ENCODE measurements around the gene GLOD4.
A peak's percentile ranks its signal among the peaks of the same experiment; 100 is the strongest.
"Not testable (repeated sequence)": the region's sequence is repeated elsewhere in the genome, so short reads cannot be mapped to it uniquely, and the experiment has no call there.

The GLOD4 gene

DNA sequence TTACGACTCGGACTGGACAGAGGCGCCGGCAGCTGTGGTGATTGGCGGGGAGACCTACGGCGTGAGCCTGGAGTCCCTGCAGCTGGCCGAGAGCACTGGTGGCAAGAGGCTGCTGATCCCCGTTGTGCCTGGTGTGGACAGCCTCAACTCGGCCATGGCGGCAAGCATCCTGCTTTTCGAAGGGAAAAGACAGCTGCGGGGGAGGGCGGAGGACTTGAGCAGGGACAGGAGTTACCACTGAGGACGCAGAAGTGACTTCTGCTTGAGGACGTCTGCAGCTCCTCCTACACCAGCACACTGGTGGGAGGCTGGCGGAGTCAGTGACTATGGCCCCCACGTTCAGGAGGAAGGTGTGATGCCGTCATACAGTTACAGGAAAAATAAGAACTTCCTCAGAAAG lies 9.7 kb upstream of the GLOD4 start:
- Mint-ChIP-seq H3K4me3 (no peak overlapping the region), H3K36me3 (peaks cover 4% of the 10 kb centered on the region)

DNA sequence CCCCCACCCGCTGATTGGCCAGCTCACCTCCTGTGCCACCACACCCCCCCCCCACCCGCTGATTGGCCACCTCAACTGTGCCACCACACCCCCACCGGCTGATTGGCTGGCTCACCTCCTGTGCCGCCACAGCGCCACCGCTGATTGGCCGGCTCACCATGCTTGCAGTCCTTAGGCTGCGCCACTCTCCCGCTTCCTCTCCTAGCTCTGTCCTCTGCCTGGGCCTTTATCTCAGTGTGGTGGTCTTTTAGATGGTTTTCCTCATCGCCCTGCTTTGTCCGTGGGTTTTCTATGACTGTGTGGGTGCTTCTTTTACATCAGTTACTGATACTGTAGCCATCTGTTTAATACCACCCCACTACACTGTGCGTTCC lies 8.8 kb upstream of the GLOD4 start:
- not testable (repeated sequence) for H3K4me3 Mint-ChIP-seq, H3K4me1 Mint-ChIP-seq, H3K27me3 Mint-ChIP-seq, H3K9me3 Mint-ChIP-seq, H3K36me3 Mint-ChIP-seq, H3K27ac Mint-ChIP-seq

More for the DNA sequence above, 9.7 kb upstream of the GLOD4 start:
- Mint-ChIP-seq H3K27me3 (no peaks in the 10 kb centered on the region), H3K4me1 (peaks cover 10% of the 10 kb centered on the region), H3K27ac (no peak overlapping the region), H3K9me3 (no peaks in the 10 kb centered on the region)

DNA sequence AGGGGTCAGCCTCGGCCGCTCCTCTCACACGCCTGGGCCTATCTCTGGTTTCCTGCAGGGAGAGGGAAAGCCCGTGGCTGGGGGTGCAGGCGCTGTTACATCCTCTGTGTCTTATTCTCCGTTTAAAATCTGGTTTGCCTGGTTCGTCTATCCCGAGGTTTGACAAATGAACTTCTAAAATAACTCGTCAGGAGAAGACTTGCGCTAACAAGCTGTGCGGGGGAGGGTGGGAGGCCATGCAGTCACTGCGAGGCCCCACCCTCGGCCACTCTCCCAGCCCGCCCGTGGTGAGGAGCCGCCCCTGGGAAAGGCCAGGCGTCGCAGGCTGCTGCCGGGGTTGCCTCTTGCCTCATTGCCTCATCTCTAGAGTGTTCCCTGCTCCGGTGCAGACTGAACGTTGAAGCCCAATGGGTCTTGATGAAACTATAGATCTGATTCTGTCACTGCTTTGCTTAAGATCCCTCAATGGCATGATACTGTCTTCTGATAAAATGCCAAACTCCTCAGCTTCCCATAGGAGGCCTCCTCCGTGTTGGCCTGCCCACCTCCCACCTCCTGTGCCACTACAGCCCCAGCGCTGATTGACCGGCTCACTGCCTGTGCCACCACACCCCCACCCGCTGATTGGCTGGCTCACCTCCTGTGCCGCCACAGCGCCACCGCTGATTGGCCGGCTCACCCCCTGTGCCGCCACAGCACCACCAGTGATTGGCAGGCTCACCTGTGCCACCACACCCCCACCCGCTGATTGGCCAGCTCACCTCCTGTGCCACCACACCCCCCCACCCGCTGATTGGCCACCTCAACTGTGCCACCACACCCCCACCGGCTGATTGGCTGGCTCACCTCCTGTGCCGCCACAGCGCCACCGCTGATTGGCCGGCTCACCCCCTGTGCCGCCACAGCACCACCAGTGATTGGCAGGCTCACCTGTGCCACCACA lies 8.1 kb upstream of the GLOD4 start:
- H3K27ac Mint-ChIP-seq, H3K4me3 Mint-ChIP-seq, H3K27me3 Mint-ChIP-seq, H3K36me3 Mint-ChIP-seq, H3K9me3 Mint-ChIP-seq, H3K4me1 Mint-ChIP-seq: not testable (repeated sequence)

DNA sequence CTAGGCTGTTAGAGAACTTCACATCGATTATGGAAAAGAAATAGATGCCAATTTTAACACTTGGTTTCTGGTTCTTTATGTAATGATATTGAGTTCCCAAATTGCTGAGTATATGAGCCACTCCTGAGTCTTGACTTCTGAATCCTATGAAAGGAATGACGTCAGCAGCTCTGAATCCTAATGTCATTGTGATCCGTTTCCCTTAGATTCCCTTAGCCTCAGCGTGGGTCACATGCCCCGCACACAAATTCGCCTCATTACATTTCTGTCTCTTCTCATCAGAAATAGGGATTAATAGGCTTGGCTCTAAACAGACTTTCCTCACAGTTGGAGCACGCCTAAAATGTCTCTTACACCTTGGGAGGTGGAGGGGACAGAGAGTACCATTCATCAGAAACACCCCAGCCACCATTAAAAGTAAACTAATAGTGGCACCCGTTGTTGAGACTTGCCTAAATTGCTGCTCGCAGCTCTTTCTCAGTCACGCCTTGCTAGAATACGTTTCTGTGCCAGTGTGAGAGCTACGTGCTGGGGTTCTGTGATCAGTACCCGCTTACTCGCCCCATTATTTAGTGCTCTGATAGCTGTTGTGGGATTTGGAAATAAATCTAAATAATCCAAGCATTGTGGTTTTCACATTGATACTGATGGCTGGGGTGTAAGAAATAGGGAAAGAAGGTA lies 7.2 kb upstream of the GLOD4 start:
- Mint-ChIP-seq H3K27ac (peak overlapping the region; percentile 30), H3K4me1 (peaks cover 10% of the 10 kb centered on the region), H3K9me3 (no peaks in the 10 kb centered on the region), H3K36me3 (peaks cover 4% of the 10 kb centered on the region), H3K27me3 (no peaks in the 10 kb centered on the region), H3K4me3 (no peak overlapping the region)

DNA sequence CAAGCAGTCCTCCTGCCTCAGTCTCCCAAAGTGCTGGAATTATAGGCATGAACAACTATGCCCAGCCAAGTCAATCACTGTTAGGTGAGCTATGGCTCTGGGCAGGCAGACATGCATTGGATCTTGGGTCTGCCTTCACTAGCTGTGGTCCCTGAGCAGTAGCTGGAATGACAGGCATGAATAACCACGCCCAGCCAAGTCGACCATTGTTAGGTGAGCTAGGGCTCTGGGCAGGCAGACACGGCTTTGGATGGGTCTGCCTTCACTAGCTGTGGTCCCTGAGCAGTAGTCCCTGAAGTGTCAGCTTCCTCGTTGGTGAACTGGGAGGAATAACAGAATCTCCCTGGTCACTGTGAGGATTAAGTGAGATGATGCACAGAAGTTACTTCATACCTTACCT lies 6.5 kb upstream of the GLOD4 start:
- Mint-ChIP-seq H3K27me3 (no peaks in the 10 kb centered on the region), H3K36me3 (peaks cover 8% of the 10 kb centered on the region), H3K4me1 (peaks cover 18% of the 10 kb centered on the region), H3K27ac (no peak overlapping the region), H3K9me3 (no peaks in the 10 kb centered on the region), H3K4me3 (no peak overlapping the region)

DNA sequence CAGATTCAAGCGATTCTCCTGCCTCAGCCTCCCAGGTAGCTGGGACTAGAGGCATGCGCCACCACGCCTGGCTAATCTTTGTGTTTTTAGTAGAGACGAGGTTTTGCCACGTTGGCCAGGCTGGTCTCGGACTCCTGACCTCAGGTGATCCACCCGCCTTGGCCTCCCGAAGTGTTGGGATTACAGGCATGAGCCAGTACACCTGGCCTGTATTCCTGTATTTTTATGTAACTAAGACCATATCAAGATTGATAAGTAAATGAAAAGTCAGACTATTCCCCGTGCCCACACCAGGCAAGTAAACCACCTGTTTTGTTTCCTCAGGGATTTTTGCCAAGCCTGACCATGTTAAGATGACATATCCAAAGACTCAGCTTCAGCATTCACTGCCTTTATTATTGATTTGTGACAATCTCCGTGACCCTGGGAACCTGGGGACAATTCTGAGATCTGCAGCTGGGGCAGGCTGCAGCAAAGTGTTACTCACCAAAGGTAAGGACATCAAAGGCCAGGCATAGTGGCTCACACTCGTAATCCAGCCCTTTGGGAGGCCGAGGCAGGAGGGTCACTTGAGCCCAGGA lies 5.7 kb upstream of the GLOD4 start:
- Mint-ChIP-seq H3K36me3 (peaks cover 8% of the 10 kb centered on the region), H3K4me1 (peaks cover 26% of the 10 kb centered on the region), H3K27ac (no peak overlapping the region), H3K4me3 (no peak overlapping the region), H3K27me3 (no peaks in the 10 kb centered on the region), H3K9me3 (no peaks in the 10 kb centered on the region)

DNA sequence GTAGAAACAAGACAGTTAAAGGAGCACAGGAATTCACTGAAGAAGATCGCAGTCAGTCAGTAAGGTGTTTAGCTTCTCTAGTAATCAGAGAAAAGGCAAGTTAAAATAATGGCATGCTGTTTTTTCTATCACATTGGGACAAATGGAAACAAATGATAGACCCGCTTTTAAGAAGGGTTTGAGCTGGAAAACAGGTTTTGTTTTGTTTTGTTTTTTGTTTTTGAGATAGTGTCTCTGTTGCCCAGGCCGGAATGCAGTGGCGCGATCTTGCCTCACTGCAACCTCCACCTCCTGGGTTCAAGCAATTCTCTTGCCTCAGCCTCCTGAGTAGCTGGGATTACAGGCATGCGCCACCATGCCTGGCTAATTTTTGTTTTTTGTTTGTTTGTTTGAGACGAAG lies 3.8 kb upstream of the GLOD4 start:
- not testable (repeated sequence) for H3K9me3 Mint-ChIP-seq, H3K27ac Mint-ChIP-seq, H3K36me3 Mint-ChIP-seq, H3K27me3 Mint-ChIP-seq, H3K4me3 Mint-ChIP-seq
- peaks cover 34% of the 10 kb centered on the region for H3K4me1 Mint-ChIP-seq

DNA sequence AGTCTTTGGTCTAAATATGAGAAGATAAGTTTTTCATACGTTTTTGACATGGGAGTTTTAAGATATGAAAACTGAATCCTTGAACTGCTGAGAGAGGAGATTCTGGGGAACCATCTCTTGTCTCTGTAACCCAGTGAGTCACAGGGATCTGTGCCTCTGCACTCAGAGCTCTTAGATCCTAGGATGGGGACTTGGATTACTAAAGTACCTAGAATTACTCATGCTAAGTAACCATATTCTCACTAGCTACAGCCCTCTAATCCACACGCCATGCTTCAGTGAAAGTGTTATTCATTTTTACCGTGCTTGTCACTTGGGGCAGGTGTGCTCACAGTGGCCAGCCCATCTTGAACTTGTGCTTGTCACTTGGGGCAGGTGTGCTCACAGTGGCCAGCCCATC lies 2.1 kb upstream of the GLOD4 start:
- Mint-ChIP-seq H3K27me3 (no peaks in the 10 kb centered on the region), H3K9me3 (no peaks in the 10 kb centered on the region), H3K36me3 (peaks cover 8% of the 10 kb centered on the region), H3K4me3 (peak overlapping the region; percentile 98), H3K4me1 (peaks cover 39% of the 10 kb centered on the region), H3K27ac (no peak overlapping the region)

DNA sequence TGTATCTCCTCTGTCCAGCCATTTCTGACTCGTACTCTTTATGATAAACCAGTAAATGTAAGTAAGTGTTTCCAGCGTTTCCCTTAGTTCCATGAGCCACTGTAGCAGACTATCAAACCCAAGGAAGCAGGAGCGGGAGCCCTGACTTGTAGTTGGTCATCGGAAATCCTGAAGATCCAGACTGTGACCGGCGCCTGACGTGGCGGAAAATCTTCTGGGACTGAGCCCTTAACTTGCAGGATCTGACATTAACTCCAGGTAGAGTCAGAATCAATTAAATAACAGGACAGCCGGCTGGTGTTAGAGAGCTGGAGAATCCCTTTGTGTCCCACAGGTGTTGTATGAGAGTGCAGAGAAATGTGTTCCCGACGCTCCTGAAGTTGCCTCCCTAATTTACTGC lies 4.0 kb downstream of the GLOD4 start:
- Mint-ChIP-seq H3K36me3 (peaks cover 10% of the 10 kb centered on the region), H3K27ac (no peak overlapping the region), H3K4me1 (peaks cover 27% of the 10 kb centered on the region)

DNA sequence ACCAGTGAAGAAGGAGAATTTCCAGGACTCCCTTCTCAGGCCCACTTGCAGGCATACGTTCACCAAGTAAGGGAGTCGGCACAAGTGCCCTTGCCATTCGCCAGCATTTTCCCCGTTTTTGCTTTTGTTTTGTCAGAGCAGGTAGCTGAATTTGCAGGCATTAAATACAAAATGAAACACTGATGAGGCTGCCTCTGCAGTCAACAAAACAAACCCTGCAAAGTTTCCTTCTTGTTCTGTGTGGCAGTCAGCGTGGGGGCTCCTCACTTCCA lies 7.8 kb downstream of the GLOD4 start:
- Mint-ChIP-seq H3K27ac (no peak overlapping the region), H3K27me3 (no peaks in the 10 kb centered on the region), H3K36me3 (peaks cover 23% of the 10 kb centered on the region), H3K9me3 (no peaks in the 10 kb centered on the region), H3K4me1 (peaks cover 10% of the 10 kb centered on the region), H3K4me3 (no peak overlapping the region)

More for the DNA sequence above, 4.0 kb downstream of the GLOD4 start:
- no peaks in the 10 kb centered on the region for H3K9me3 Mint-ChIP-seq
- no peak overlapping the region for H3K4me3 Mint-ChIP-seq
- no peaks in the 10 kb centered on the region for H3K27me3 Mint-ChIP-seq

DNA sequence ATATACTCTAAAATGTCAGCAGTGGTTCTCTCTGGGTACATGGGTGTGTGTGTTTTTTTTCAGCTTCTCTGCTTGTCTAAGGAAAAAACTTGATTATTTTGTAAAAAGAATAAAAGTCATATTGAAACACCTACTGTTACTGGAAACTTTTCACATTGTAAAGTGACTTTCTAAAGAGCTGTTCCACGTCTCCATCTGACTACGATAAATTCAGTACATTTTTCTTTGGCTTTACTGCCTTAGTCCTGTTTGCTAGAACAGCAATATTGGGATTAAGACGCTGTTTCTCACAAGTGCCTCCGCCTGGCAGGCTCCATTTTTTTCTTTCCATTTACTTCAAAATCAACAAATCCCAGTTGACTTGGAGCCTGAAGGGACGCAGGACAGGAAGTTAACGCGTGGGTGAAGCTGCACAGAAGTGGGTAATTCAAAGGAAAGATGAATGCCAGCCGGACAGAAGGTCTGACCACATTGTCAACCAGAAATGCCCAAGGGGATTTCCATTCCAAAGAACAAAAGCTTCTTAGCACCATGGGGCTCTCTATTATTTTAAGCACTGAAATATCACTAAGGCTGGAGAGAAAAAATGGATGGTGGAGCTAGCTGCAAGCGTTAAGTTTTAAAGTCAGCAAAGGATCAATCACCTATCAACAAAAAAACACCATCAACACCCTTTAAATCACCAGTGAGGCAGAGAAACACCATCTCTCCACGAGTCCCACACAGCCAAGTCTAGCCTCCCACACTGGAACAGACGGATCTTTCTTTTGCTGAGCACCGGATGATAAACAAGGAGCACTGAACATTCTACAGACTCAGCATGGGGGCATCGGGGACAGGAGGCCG lies 8.4 kb downstream of the GLOD4 start:
- no peaks in the 10 kb centered on the region for H3K9me3 Mint-ChIP-seq
- H3K4me1 Mint-ChIP-seq: peaks cover 10% of the 10 kb centered on the region
- H3K4me3 Mint-ChIP-seq: no peak overlapping the region
- H3K27ac Mint-ChIP-seq: peak overlapping the region; percentile 12
- H3K36me3 Mint-ChIP-seq: peaks cover 25% of the 10 kb centered on the region
- no peaks in the 10 kb centered on the region for H3K27me3 Mint-ChIP-seq

DNA sequence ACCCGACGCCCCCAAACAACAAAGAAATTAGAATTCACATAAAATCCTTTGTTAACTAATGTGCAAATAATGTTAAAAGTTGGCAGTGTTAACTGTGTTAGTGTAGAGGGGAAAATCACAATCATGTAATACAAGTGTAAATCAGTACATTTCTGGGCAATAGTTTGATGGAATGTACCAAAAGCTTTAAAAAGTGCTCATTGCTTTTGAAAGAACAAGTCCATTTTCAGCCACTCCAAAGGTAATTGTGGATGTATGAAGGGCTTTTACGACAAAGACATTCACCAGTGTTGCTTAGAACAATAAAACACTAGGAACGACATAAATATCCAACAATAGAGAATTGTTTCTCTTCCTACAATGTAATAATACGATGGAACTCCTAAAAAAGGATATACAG lies 9.1 kb downstream of the GLOD4 start:
- Mint-ChIP-seq H3K4me1 (peaks cover 7% of the 10 kb centered on the region), H3K4me3 (no peak overlapping the region), H3K9me3 (no peaks in the 10 kb centered on the region), H3K36me3 (peaks cover 27% of the 10 kb centered on the region), H3K27ac (no peak overlapping the region), H3K27me3 (no peaks in the 10 kb centered on the region)

DNA sequence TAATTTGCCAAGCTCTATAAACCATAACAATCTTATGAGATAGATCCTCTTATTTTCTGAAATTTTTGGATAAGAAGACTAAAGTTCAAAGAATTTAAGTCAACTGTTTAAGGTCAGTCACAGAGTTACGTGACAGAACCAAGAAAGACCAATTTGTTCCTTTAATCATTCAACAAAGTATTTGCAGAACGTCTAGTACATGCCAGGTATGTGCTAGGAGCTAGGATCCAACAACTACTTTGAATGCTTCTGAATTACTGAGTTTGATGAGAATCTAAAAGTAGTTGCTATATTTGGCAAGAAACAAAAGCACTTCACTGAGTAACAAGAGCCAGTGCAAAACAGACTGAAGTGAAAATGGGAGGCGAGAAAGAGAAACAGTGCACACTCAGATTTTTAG lies 15.0 kb downstream of the GLOD4 start:
- Mint-ChIP-seq H3K4me3 (no peak overlapping the region), H3K4me1 (no peaks in the 10 kb centered on the region), H3K36me3 (peaks cover 28% of the 10 kb centered on the region), H3K9me3 (no peaks in the 10 kb centered on the region), H3K27me3 (no peaks in the 10 kb centered on the region), H3K27ac (no peak overlapping the region)

DNA sequence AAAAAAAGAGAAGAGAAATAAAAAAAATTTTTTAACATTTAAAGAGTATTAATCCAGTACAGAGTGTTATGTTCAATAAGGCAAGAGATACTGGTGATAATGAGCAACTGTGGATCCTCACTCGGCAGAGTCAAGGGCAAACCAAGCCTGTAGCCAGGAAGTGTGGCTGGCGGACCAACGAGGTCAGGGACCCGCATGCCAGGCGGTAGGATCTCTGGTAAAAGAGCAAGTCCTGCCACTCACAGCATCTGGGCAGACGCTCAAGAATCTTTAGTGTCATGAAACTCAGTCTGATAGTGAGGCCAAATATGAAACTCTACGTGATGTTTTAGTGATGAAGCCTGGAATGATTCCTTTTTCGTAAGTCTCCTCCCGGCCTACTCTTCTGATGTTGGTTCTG lies 21.7 kb downstream of the GLOD4 start:
- H3K9me3 Mint-ChIP-seq: no peaks in the 10 kb centered on the region
- H3K27ac Mint-ChIP-seq: no peak overlapping the region
- no peak overlapping the region for H3K4me3 Mint-ChIP-seq
- no peaks in the 10 kb centered on the region for H3K27me3 Mint-ChIP-seq
- peaks cover 10% of the 10 kb centered on the region for H3K36me3 Mint-ChIP-seq
- no peaks in the 10 kb centered on the region for H3K4me1 Mint-ChIP-seq

DNA sequence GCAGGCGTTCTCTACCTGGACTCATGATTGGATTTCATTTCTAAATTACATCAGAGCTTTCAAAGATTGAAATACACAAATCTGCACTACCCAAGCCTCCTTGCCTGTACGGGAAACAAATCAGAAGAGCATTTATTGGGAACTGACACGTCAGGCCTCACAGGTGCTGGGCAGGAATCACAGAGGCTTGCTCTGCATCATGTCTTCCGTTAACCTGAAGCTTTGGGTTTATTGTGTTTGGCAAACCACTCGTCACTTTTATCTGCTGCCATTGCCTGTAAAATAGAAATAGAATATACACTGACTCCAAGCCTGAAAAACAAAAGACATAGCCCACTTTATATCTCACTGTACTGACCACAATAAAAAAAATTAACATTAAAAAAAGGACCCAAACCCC lies 22.1 kb downstream of the GLOD4 start:
- no peak overlapping the region for H3K4me3 Mint-ChIP-seq
- no peaks in the 10 kb centered on the region for H3K27me3 Mint-ChIP-seq
- peaks cover 6% of the 10 kb centered on the region for H3K36me3 Mint-ChIP-seq
- no peak overlapping the region for H3K27ac Mint-ChIP-seq
- no peaks in the 10 kb centered on the region for H3K9me3 Mint-ChIP-seq
- no peaks in the 10 kb centered on the region for H3K4me1 Mint-ChIP-seq

Data from activated naive CD4-positive, alpha-beta T cell treated with anti-CD3 and anti-CD28 coated beads, Interleukin-2, amount 50 U/mL, for 24 hours (primary cell).